ENCODE measurements around the gene GULP1.

The GULP1 gene

DNA sequence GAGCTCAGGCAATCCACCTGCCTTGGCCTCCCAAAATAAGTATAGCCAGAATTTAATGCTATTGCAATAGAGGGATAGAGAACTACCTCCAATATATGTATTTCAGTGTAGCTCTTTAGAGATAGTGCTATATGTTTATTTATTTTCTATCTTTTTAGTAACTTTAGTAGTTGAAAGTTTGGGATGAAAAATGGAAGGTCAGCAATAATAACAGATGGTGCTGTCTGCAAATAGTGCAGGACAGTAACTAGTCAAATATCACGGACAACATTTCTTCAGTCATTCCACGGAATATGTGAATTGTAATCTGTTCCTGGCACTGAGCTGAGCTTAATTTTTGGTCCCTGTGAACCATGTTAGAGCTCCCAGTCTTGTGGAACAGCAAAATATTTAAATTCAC is 43.2 kb upstream of the GULP1 start:
- ChIA-PET POLR2A (interaction anchor here (1.3 kb wide), 1 partner anchor 43 kb away, joined by 3 read pairs; the partner anchor contains the start of gene GULP1), CTCF (interaction anchor here (0.6 kb wide), 1 partner anchor 1529 kb away, joined by 4 read pairs; no protein-coding TSS in a partner anchor)
- no peak overlapping the region for H3K27ac ChIP-seq (ENCODE audit: extremely low read depth, low read depth, low read length)
- no peaks in the 10 kb centered on the region for H3K9me3 ChIP-seq (ENCODE audit: control insufficient read depth, insufficient read depth, low read depth, low read length)
- no peaks in the 10 kb centered on the region for H3K36me3 ChIP-seq (ENCODE audit: control insufficient read depth in 2 of 2, insufficient read depth in 1 of 2, low read length in 2 of 2)
- no peaks in the 10 kb centered on the region for H3K4me1 ChIP-seq (ENCODE audit: control insufficient read depth, insufficient read depth, low read length)
- no peak for TF ChIP-seq ZNF423 (tag by site-specific recombination; IDR thresholded peaks at IDR 0.05)
- TF ChIP-seq, protein P1, sequence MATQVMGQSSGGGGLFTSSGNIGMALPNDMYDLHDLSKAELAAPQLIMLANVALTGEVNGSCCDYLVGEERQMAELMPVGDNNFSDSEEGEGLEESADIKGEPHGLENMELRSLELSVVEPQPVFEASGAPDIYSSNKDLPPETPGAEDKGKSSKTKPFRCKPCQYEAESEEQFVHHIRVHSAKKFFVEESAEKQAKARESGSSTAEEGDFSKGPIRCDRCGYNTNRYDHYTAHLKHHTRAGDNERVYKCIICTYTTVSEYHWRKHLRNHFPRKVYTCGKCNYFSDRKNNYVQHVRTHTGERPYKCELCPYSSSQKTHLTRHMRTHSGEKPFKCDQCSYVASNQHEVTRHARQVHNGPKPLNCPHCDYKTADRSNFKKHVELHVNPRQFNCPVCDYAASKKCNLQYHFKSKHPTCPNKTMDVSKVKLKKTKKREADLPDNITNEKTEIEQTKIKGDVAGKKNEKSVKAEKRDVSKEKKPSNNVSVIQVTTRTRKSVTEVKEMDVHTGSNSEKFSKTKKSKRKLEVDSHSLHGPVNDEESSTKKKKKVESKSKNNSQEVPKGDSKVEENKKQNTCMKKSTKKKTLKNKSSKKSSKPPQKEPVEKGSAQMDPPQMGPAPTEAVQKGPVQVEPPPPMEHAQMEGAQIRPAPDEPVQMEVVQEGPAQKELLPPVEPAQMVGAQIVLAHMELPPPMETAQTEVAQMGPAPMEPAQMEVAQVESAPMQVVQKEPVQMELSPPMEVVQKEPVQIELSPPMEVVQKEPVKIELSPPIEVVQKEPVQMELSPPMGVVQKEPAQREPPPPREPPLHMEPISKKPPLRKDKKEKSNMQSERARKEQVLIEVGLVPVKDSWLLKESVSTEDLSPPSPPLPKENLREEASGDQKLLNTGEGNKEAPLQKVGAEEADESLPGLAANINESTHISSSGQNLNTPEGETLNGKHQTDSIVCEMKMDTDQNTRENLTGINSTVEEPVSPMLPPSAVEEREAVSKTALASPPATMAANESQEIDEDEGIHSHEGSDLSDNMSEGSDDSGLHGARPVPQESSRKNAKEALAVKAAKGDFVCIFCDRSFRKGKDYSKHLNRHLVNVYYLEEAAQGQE (tag by site-specific recombination; IDR thresholded peaks at IDR 0.05) = no peak
- no peak for TF ChIP-seq ZNF530 (tag by site-specific recombination; IDR thresholded peaks at IDR 0.05; ENCODE audit: low read depth)
- no peak for TF ChIP-seq ZNF791 (tag by site-specific recombination; IDR thresholded peaks at IDR 0.05)
- TF ChIP-seq, protein P2, sequence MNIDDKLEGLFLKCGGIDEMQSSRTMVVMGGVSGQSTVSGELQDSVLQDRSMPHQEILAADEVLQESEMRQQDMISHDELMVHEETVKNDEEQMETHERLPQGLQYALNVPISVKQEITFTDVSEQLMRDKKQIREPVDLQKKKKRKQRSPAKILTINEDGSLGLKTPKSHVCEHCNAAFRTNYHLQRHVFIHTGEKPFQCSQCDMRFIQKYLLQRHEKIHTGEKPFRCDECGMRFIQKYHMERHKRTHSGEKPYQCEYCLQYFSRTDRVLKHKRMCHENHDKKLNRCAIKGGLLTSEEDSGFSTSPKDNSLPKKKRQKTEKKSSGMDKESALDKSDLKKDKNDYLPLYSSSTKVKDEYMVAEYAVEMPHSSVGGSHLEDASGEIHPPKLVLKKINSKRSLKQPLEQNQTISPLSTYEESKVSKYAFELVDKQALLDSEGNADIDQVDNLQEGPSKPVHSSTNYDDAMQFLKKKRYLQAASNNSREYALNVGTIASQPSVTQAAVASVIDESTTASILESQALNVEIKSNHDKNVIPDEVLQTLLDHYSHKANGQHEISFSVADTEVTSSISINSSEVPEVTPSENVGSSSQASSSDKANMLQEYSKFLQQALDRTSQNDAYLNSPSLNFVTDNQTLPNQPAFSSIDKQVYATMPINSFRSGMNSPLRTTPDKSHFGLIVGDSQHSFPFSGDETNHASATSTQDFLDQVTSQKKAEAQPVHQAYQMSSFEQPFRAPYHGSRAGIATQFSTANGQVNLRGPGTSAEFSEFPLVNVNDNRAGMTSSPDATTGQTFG (tag by site-specific recombination; IDR thresholded peaks at IDR 0.05; ENCODE audit: borderline replicate concordance) = no peak
- TF ChIP-seq ZNF701 (tag by site-specific recombination; IDR thresholded peaks at IDR 0.05) = no peak
- TF ChIP-seq, protein P3, sequence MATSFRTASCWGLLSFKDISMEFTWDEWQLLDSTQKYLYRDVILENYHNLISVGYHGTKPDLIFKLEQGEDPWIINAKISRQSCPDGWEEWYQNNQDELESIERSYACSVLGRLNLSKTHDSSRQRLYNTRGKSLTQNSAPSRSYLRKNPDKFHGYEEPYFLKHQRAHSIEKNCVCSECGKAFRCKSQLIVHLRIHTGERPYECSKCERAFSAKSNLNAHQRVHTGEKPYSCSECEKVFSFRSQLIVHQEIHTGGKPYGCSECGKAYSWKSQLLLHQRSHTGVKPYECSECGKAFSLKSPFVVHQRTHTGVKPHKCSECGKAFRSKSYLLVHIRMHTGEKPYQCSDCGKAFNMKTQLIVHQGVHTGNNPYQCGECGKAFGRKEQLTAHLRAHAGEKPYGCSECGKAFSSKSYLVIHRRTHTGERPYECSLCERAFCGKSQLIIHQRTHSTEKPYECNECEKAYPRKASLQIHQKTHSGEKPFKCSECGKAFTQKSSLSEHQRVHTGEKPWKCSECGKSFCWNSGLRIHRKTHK (tag by site-specific recombination; IDR thresholded peaks at IDR 0.05) = no peak
- no peak for TF ChIP-seq ZNF169 (tag by site-specific recombination; IDR thresholded peaks at IDR 0.05)
- H3K4me3 ChIP-seq (ENCODE audit: low read depth, low read length) = no peak overlapping the region

DNA sequence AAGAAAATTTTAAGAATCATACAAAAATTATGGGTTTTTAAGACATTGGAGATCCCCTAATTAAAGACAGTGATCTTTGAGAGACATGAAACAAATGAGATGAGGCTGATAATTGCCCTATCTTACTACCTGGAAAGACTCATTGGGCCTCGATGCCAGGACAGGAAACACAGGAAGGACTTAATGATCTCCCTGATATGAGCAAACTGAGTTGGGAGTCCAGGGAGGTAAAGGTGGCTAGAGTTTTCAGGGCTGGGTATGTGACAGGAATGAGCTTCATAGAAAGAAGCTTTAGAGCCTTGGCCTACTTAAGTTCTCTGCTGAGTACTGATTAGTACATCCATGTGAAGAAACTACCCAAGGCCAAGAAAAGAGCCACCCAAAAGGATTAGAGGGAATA is 40.6 kb upstream of the GULP1 start:
- TF ChIP-seq BCL11B (tag by site-specific recombination; IDR thresholded peaks at IDR 0.05; ENCODE audit: low read depth) = no peak
- TF ChIP-seq ZNF701 (tag by site-specific recombination; IDR thresholded peaks at IDR 0.05) = no peak
- TF ChIP-seq ZNF600 (tag by site-specific recombination; IDR thresholded peaks at IDR 0.05) = no peak
- TF ChIP-seq, protein P4, sequence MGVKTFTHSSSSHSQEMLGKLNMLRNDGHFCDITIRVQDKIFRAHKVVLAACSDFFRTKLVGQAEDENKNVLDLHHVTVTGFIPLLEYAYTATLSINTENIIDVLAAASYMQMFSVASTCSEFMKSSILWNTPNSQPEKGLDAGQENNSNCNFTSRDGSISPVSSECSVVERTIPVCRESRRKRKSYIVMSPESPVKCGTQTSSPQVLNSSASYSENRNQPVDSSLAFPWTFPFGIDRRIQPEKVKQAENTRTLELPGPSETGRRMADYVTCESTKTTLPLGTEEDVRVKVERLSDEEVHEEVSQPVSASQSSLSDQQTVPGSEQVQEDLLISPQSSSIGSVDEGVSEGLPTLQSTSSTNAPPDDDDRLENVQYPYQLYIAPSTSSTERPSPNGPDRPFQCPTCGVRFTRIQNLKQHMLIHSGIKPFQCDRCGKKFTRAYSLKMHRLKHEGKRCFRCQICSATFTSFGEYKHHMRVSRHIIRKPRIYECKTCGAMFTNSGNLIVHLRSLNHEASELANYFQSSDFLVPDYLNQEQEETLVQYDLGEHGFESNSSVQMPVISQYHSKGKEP (tag by site-specific recombination; IDR thresholded peaks at IDR 0.05) = no peak
- TF ChIP-seq, protein P5, sequence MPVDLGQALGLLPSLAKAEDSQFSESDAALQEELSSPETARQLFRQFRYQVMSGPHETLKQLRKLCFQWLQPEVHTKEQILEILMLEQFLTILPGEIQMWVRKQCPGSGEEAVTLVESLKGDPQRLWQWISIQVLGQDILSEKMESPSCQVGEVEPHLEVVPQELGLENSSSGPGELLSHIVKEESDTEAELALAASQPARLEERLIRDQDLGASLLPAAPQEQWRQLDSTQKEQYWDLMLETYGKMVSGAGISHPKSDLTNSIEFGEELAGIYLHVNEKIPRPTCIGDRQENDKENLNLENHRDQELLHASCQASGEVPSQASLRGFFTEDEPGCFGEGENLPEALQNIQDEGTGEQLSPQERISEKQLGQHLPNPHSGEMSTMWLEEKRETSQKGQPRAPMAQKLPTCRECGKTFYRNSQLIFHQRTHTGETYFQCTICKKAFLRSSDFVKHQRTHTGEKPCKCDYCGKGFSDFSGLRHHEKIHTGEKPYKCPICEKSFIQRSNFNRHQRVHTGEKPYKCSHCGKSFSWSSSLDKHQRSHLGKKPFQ (tag by site-specific recombination; IDR thresholded peaks at IDR 0.05) = no peak
- TF ChIP-seq ZNF626 (tag by site-specific recombination; IDR thresholded peaks at IDR 0.05) = no peak
- TF ChIP-seq ZNF776 (tag by site-specific recombination; IDR thresholded peaks at IDR 0.05; ENCODE audit: borderline replicate concordance) = no peak
- TF ChIP-seq, protein P6, sequence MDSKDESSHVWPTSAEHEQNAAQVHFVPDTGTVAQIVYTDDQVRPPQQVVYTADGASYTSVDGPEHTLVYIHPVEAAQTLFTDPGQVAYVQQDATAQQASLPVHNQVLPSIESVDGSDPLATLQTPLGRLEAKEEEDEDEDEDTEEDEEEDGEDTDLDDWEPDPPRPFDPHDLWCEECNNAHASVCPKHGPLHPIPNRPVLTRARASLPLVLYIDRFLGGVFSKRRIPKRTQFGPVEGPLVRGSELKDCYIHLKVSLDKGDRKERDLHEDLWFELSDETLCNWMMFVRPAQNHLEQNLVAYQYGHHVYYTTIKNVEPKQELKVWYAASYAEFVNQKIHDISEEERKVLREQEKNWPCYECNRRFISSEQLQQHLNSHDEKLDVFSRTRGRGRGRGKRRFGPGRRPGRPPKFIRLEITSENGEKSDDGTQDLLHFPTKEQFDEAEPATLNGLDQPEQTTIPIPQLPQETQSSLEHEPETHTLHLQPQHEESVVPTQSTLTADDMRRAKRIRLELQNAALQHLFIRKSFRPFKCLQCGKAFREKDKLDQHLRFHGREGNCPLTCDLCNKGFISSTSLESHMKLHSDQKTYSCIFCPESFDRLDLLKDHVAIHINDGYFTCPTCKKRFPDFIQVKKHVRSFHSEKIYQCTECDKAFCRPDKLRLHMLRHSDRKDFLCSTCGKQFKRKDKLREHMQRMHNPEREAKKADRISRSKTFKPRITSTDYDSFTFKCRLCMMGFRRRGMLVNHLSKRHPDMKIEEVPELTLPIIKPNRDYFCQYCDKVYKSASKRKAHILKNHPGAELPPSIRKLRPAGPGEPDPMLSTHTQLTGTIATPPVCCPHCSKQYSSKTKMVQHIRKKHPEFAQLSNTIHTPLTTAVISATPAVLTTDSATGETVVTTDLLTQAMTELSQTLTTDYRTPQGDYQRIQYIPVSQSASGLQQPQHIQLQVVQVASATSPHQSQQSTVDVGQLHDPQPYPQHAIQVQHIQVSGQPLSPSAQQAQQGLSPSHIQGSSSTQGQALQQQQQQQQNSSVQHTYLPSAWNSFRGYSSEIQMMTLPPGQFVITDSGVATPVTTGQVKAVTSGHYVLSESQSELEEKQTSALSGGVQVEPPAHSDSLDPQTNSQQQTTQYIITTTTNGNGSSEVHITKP (tag by site-specific recombination; IDR thresholded peaks at IDR 0.05) = no peak
- TF ChIP-seq ZNF223 (tag by site-specific recombination; IDR thresholded peaks at IDR 0.05) = no peak
- TF ChIP-seq ZNF391 (tag by site-specific recombination; IDR thresholded peaks at IDR 0.05; ENCODE audit: borderline replicate concordance, low read depth) = no peak
- no peaks in the 10 kb centered on the region for H3K36me3 ChIP-seq (ENCODE audit: control insufficient read depth in 2 of 2, insufficient read depth in 1 of 2, low read length in 2 of 2)
- H3K27ac ChIP-seq (ENCODE audit: extremely low read depth, low read depth, low read length) = no peak overlapping the region
- CTCF ChIA-PET = no interaction called here
- POLR2A ChIA-PET = no interaction called here
- no peak overlapping the region for H3K4me3 ChIP-seq (ENCODE audit: low read depth, low read length)
- H3K4me1 ChIP-seq (ENCODE audit: control insufficient read depth, insufficient read depth, low read length) = no peaks in the 10 kb centered on the region
- no peaks in the 10 kb centered on the region for H3K9me3 ChIP-seq (ENCODE audit: control insufficient read depth, insufficient read depth, low read depth, low read length)

All from HEK293 (cell line).